SU-DHL-6 (cell line): ENCODE results near the gene TM7SF3.

ENCODE experiments used
- H2AFZ ChIP-seq: fragments of 200-600 bp; sonication (generic); 2 replicates; pipeline ENCODE4 v1.6.1; 2014; ENCODE audit warnings: low read depth, mild to moderate bottlenecking, moderate library complexity, mixed read lengths, antibody characterized with exemption, low read length; ENCODE audit not compliant: severe bottlenecking
- H3F3A ChIP-seq: fragments of 200-600 bp; shearing (Covaris generic); 2 replicates; pipeline ENCODE4 v1.6.0; 2016; ENCODE audit warnings: antibody characterized with exemption, mild to moderate bottlenecking; ENCODE audit not compliant: insufficient read depth
- H3K27ac ChIP-seq: fragments of 200-600 bp; sonication (generic); 2 replicates; pipeline ENCODE4 v1.5.1; 2016; ENCODE audit warnings: low read depth, mild to moderate bottlenecking, low read length, moderate library complexity, mixed read lengths
- H3K27me3 ChIP-seq: fragments of 200-600 bp; sonication (generic), shearing (Covaris generic); 2 replicates; pipeline ENCODE4 v1.6.0; 2014; ENCODE audit warnings: mild to moderate bottlenecking, low read length
- H3K36me3 ChIP-seq: fragments of 200-600 bp; sonication (generic); 2 replicates; pipeline ENCODE4 v1.6.1; 2014; ENCODE audit warnings: mild to moderate bottlenecking, low read length, mixed read lengths
- H3K4me2 ChIP-seq: fragments of 300-600, 200-600 bp; shearing (Covaris generic), sonication (generic); 2 replicates; pipeline ENCODE4 v1.6.0; 2014; ENCODE audit warnings: low read length, low read depth, mild to moderate bottlenecking; ENCODE audit not compliant: poor library complexity, severe bottlenecking
- H3K4me3 ChIP-seq: fragments of 200-600 bp; sonication (generic); 2 replicates; pipeline ENCODE4 v1.5.1; 2014; ENCODE audit warnings: antibody characterized with exemption, low read length, mild to moderate bottlenecking, mixed read lengths; ENCODE audit not compliant: insufficient read depth, poor library complexity, severe bottlenecking
- H3K79me2 ChIP-seq: fragments of 200-600 bp; sonication (generic); 2 replicates; pipeline ENCODE4 v1.6.1; 2014; ENCODE audit warnings: mild to moderate bottlenecking, low read length, moderate library complexity; ENCODE audit not compliant: insufficient read depth
- H3K9ac ChIP-seq: fragments of 200-600 bp; sonication (generic); 2 replicates; pipeline ENCODE4 v1.7.0; 2014; ENCODE audit warnings: mild to moderate bottlenecking, low read length
- H3K9me2 ChIP-seq: fragments of 200-600 bp; sonication (generic); replicated peaks from 2 replicates; pipeline ENCODE4 v1.6.1; 2014; ENCODE audit warnings: low read length; ENCODE audit not compliant: insufficient read depth
- H3K9me3 ChIP-seq: fragments of 200-600 bp; sonication (generic); 2 replicates; pipeline ENCODE4 v1.6.1; 2014; ENCODE audit warnings: low read length, mixed read lengths; ENCODE audit not compliant: insufficient read depth
- H4K20me1 ChIP-seq: fragments of 200-600 bp; sonication (generic); 2 replicates; pipeline ENCODE4 v1.6.1; 2014; ENCODE audit warnings: low read depth, mild to moderate bottlenecking, antibody characterized with exemption, low read length, moderate library complexity, mixed read lengths
- CTCF ChIP-seq: fragments of 200-600 bp; sonication (generic); IDR thresholded peaks from one replicate; pipeline ENCODE4 v1.5.1; 2017; ENCODE audit warnings: antibody characterized with exemption, mild to moderate bottlenecking, low read length, moderate library complexity; ENCODE audit not compliant: insufficient read depth, poor library complexity, severe bottlenecking
- EZH2phosphoT487 ChIP-seq: fragments of 200-600 bp; sonication (generic), shearing (Covaris generic); conservative IDR thresholded peaks from 2 replicates; pipeline ENCODE4 v1.6.1; 2018; ENCODE audit warnings: mild to moderate bottlenecking, antibody characterized with exemption, low read length, moderate library complexity, mixed read lengths

Gene TM7SF3

GRCh38 chr12:27012239-27012981 is 1.8 kb downstream of the TM7SF3 start:
- no peak for TF ChIP-seq EZH2phosphoT487
- Histone ChIP-seq H3F3A (peaks cover 6% of the 10 kb centered on the region; the same call in 1 of the 2 replicates), H3K9me3 (no peaks in the 10 kb centered on the region), H3K9ac (no peak overlapping the region), H3K4me2 (peak overlapping the region; percentile 75), H4K20me1 (no peaks in the 10 kb centered on the region), H2AFZ (no peak overlapping the region), H3K27me3 (no peaks in the 10 kb centered on the region), H3K9me2 (no peaks in the 10 kb centered on the region), H3K27ac (no peak overlapping the region), H3K79me2 (peaks cover 14% of the 10 kb centered on the region; the same call in 1 of the 2 replicates), H3K4me3 (no peak overlapping the region), H3K36me3 (no peaks in the 10 kb centered on the region)

- Histone ChIP-seq H4K20me1 (no peaks in the 10 kb centered on the region), H3F3A (peaks cover 3% of the 10 kb centered on the region; the same call in 1 of the 2 replicates), H3K9me3 (no peaks in the 10 kb centered on the region), H3K9me2 (no peaks in the 10 kb centered on the region), H3K9ac (no peak overlapping the region), H3K36me3 (no peaks in the 10 kb centered on the region), H2AFZ (no peak overlapping the region), H3K27me3 (no peaks in the 10 kb centered on the region), H3K4me2 (no peak overlapping the region), H3K27ac (no peak overlapping the region), H3K4me3 (no peak overlapping the region), H3K79me2 (peaks cover 32% of the 10 kb centered on the region)
- no peak for TF ChIP-seq EZH2phosphoT487
- TF ChIP-seq CTCF, result no peak
These were observed 4.3 kb downstream of the TM7SF3 start for GRCh38 chr12:27009881-27010301.

- no peak overlapping the region for H3K4me2 ChIP-seq
- H3K79me2 ChIP-seq, result peaks cover 34% of the 10 kb centered on the region
- H2AFZ ChIP-seq, result no peak overlapping the region
- H3F3A ChIP-seq, result no peaks in the 10 kb centered on the region
- H3K27me3 ChIP-seq, result no peaks in the 10 kb centered on the region
- TF ChIP-seq EZH2phosphoT487 (no peak), CTCF (no peak)
- H3K9ac ChIP-seq, result no peak overlapping the region
- H3K9me3 ChIP-seq, result no peaks in the 10 kb centered on the region
- no peak overlapping the region for H3K27ac ChIP-seq
- H4K20me1 ChIP-seq, result no peaks in the 10 kb centered on the region; the same call in 1 of the 2 replicates
- H3K9me2 ChIP-seq, result no peaks in the 10 kb centered on the region
- H3K36me3 ChIP-seq, result no peaks in the 10 kb centered on the region
- no peak overlapping the region for H3K4me3 ChIP-seq
These were observed 6.1 kb downstream of the TM7SF3 start for GRCh38 chr12:27008081-27008480.

GRCh38 chr12:27006797-27007467 is 7.3 kb downstream of the TM7SF3 start:
- H3K79me2 ChIP-seq, result peaks cover 36% of the 10 kb centered on the region
- no peak overlapping the region for H3K4me2 ChIP-seq
- no peak overlapping the region for H3K4me3 ChIP-seq
- H3K36me3 ChIP-seq, result no peaks in the 10 kb centered on the region
- no peak overlapping the region for H2AFZ ChIP-seq
- no peak overlapping the region for H3K9ac ChIP-seq
- no peak overlapping the region for H3K27ac ChIP-seq
- no peaks in the 10 kb centered on the region; the same call in 1 of the 2 replicates for H4K20me1 ChIP-seq
- H3K9me3 ChIP-seq, result no peaks in the 10 kb centered on the region
- H3F3A ChIP-seq, result no peaks in the 10 kb centered on the region
- no peaks in the 10 kb centered on the region for H3K9me2 ChIP-seq
- TF ChIP-seq CTCF (no peak), EZH2phosphoT487 (no peak)
- H3K27me3 ChIP-seq, result no peaks in the 10 kb centered on the region
